Naive thymus-derived CD8-positive, alpha-beta T cell (primary cell): Measurements from ENCODE around the gene OR2T11. TPM values are rescaled to one million over a fixed set of nuclear protein-coding genes. Genes with fewer than 3 reads are reported as not detected.

Source experiments
- polyA plus RNA-seq, 3 donors: library from polyadenylated mRNA; unstranded; fragments of 300-500 nt; fragmentation: Illumina TruSeq; gene quantifications; one replicate each; pipeline ENCODE4 v1.2.3, GENCODE V29; 2021
- total RNA-seq, 8 experiments: library from RNA in 2 of 8; stranded (reverse) in 2 of 8; gene quantifications; one replicate each; pipeline ENCODE4 v1.2.3 and lab custom pipeline; 2021 to 2026

Gene OR2T11
- total and polyA plus RNA-seq, 5 experiments from 2014 or later, result not detected

Other genes starting within 250 kb of the OR2T11 start
- gene OR2T1, start 232.0 kb downstream of the OR2T11 start, total RNA-seq, result not detected
- gene OR2T1, start 232.0 kb downstream of the OR2T11 start, polyA plus RNA-seq, result not detected
- not detected for gene OR2T2, start 189.5 kb downstream of the OR2T11 start, total RNA-seq
- not detected for gene OR2T2, start 189.5 kb downstream of the OR2T11 start, polyA plus RNA-seq
- not detected for gene OR2T3, start 161.7 kb downstream of the OR2T11 start, total RNA-seq
- gene OR2T3, start 161.7 kb downstream of the OR2T11 start, polyA plus RNA-seq, result not detected
- gene OR2T5, start 146.5 kb downstream of the OR2T11 start, total RNA-seq, result not detected
- not detected for gene OR2T5, start 146.5 kb downstream of the OR2T11 start, polyA plus RNA-seq
- not detected for gene OR2G6, start 127.0 kb downstream of the OR2T11 start, total RNA-seq
- not detected for gene OR2G6, start 127.0 kb downstream of the OR2T11 start, polyA plus RNA-seq
- not detected for gene OR2T29, start 72.3 kb downstream of the OR2T11 start, total RNA-seq
- gene OR2T29, start 72.3 kb downstream of the OR2T11 start, polyA plus RNA-seq, result not detected
- not detected for gene OR2T34, start 60.3 kb downstream of the OR2T11 start, total RNA-seq
- gene OR2T34, start 60.3 kb downstream of the OR2T11 start, polyA plus RNA-seq, result under 1 TPM in 1 of 3 donors, not detected in 2; 0.17 TPM
- gene OR2T10, start 37.4 kb downstream of the OR2T11 start, total RNA-seq, result not detected
- not detected for gene OR2T10, start 37.4 kb downstream of the OR2T11 start, polyA plus RNA-seq
- not detected for gene OR2T35, start 10.2 kb upstream of the OR2T11 start, total RNA-seq
- not detected for gene OR2T35, start 10.2 kb upstream of the OR2T11 start, polyA plus RNA-seq
- not detected for gene OR2T27, start 20.4 kb upstream of the OR2T11 start, total RNA-seq
- not detected for gene OR2T27, start 20.4 kb upstream of the OR2T11 start, polyA plus RNA-seq
- not detected for gene OR14I1, start 67.7 kb upstream of the OR2T11 start, total RNA-seq
- not detected for gene OR14I1, start 67.7 kb upstream of the OR2T11 start, polyA plus RNA-seq
- not detected for gene LYPD8, start 120.7 kb upstream of the OR2T11 start, total RNA-seq
- not detected for gene LYPD8, start 120.7 kb upstream of the OR2T11 start, polyA plus RNA-seq
- gene SH3BP5L, start 190.8 kb upstream of the OR2T11 start, total RNA-seq, result 10 to 100 TPM; 28.5 to 29.9 TPM
- gene SH3BP5L, start 190.8 kb upstream of the OR2T11 start, polyA plus RNA-seq, result 1 to 10 TPM; 1.6 to 3.5 (median 2.6) TPM
- 10 to 100 TPM; 35.8 to 37.2 TPM for gene ZNF672, start 203.1 kb upstream of the OR2T11 start, total RNA-seq
- 10 to 100 TPM; 17.9 to 25.6 (median 19.6) TPM for gene ZNF672, start 203.1 kb upstream of the OR2T11 start, polyA plus RNA-seq
- gene ZNF692, start 224.0 kb upstream of the OR2T11 start, total RNA-seq, result 10 to 100 TPM; 68.9 to 69.6 TPM
- gene ZNF692, start 224.0 kb upstream of the OR2T11 start, polyA plus RNA-seq, result 1 to 10 TPM; 5.2 to 9.3 (median 5.9) TPM